ENCODE data around the gene RASSF5.

Gene RASSF5

GRCh38 chr1:206509612-206510257 is 2.4 kb downstream of the RASSF5 start:
- peaks cover 5% of the 10 kb centered on the region for H3K4me1 ChIP-seq (ENCODE audit: insufficient read depth, insufficient read length)
- H3K9ac ChIP-seq (ENCODE audit: insufficient read length, low read depth) = no peak overlapping the region
- peaks cover 52% of the 10 kb centered on the region for H3K27me3 ChIP-seq (ENCODE audit: insufficient read depth, insufficient read length)
- H3K9me3 ChIP-seq (ENCODE audit: insufficient read depth, low read length) = no peaks in the 10 kb centered on the region
- TF ChIP-seq ZNF274 (IDR thresholded peaks at IDR 0.05; ENCODE audit: low read depth, low read length) (no peak), SUZ12 (IDR thresholded peaks at IDR 0.05; ENCODE audit: extremely low read depth, insufficient read depth, insufficient read length) (no peak), YY1 (IDR thresholded peaks at IDR 0.05; ENCODE audit: insufficient read depth, insufficient read length) (no peak)
- no peak overlapping the region for H3K4me3 ChIP-seq (ENCODE audit: insufficient read length, low read depth)
- no peak for DNase-seq (ENCODE audit: low read depth, low spot score)
- no peaks in the 10 kb centered on the region for H3K36me3 ChIP-seq (ENCODE audit: insufficient read depth, insufficient read length, low read length)

- Histone ChIP-seq H3K4me1 (ENCODE audit: insufficient read depth, insufficient read length) (peaks cover 5% of the 10 kb centered on the region), H3K4me3 (ENCODE audit: insufficient read length, low read depth) (no peak overlapping the region), H3K27me3 (ENCODE audit: insufficient read depth, insufficient read length) (peaks cover 47% of the 10 kb centered on the region), H3K36me3 (ENCODE audit: insufficient read depth, insufficient read length, low read length) (no peaks in the 10 kb centered on the region), H3K9ac (ENCODE audit: insufficient read length, low read depth) (no peak overlapping the region), H3K9me3 (ENCODE audit: insufficient read depth, low read length) (no peaks in the 10 kb centered on the region)
- no peak for DNase-seq (ENCODE audit: low read depth, low spot score)
- no peak for TF ChIP-seq ZNF274 (IDR thresholded peaks at IDR 0.05; ENCODE audit: low read depth, low read length)
- no peak for TF ChIP-seq SUZ12 (IDR thresholded peaks at IDR 0.05; ENCODE audit: extremely low read depth, insufficient read depth, insufficient read length)
- no peak for TF ChIP-seq YY1 (IDR thresholded peaks at IDR 0.05; ENCODE audit: insufficient read depth, insufficient read length)
Observed at GRCh38 chr1:206510371-206510770, 3.0 kb downstream of the RASSF5 start.

GRCh38 chr1:206511362-206512057 is 4.2 kb downstream of the RASSF5 start:
- Histone ChIP-seq H3K4me1 (ENCODE audit: insufficient read depth, insufficient read length) (peaks cover 5% of the 10 kb centered on the region), H3K9me3 (ENCODE audit: insufficient read depth, low read length) (no peaks in the 10 kb centered on the region), H3K27me3 (ENCODE audit: insufficient read depth, insufficient read length) (peaks cover 35% of the 10 kb centered on the region), H3K9ac (ENCODE audit: insufficient read length, low read depth) (no peak overlapping the region), H3K4me3 (ENCODE audit: insufficient read length, low read depth) (no peak overlapping the region), H3K36me3 (ENCODE audit: insufficient read depth, insufficient read length, low read length) (no peaks in the 10 kb centered on the region)
- TF ChIP-seq SUZ12 (IDR thresholded peaks at IDR 0.05; ENCODE audit: extremely low read depth, insufficient read depth, insufficient read length) = no peak
- no peak for TF ChIP-seq ZNF274 (IDR thresholded peaks at IDR 0.05; ENCODE audit: low read depth, low read length)
- TF ChIP-seq YY1 (IDR thresholded peaks at IDR 0.05; ENCODE audit: insufficient read depth, insufficient read length) = no peak
- DNase-seq (ENCODE audit: low read depth, low spot score) = no peak

GRCh38 chr1:206512058-206512850 is 4.9 kb downstream of the RASSF5 start:
- H3K36me3 ChIP-seq (ENCODE audit: insufficient read depth, insufficient read length, low read length) = no peaks in the 10 kb centered on the region
- DNase-seq (ENCODE audit: low read depth, low spot score) = no peak
- H3K4me1 ChIP-seq (ENCODE audit: insufficient read depth, insufficient read length) = peaks cover 5% of the 10 kb centered on the region
- no peak overlapping the region for H3K4me3 ChIP-seq (ENCODE audit: insufficient read length, low read depth)
- no peak for TF ChIP-seq ZNF274 (IDR thresholded peaks at IDR 0.05; ENCODE audit: low read depth, low read length)
- no peak for TF ChIP-seq YY1 (IDR thresholded peaks at IDR 0.05; ENCODE audit: insufficient read depth, insufficient read length)
- TF ChIP-seq SUZ12 (IDR thresholded peaks at IDR 0.05; ENCODE audit: extremely low read depth, insufficient read depth, insufficient read length) = no peak
- no peaks in the 10 kb centered on the region for H3K9me3 ChIP-seq (ENCODE audit: insufficient read depth, low read length)
- H3K27me3 ChIP-seq (ENCODE audit: insufficient read depth, insufficient read length) = peaks cover 28% of the 10 kb centered on the region
- no peak overlapping the region for H3K9ac ChIP-seq (ENCODE audit: insufficient read length, low read depth)

GRCh38 chr1:206512851-206513180 is 5.5 kb downstream of the RASSF5 start:
- DNase-seq (ENCODE audit: low read depth, low spot score) = no peak
- Histone ChIP-seq H3K4me3 (ENCODE audit: insufficient read length, low read depth) (no peak overlapping the region), H3K9me3 (ENCODE audit: insufficient read depth, low read length) (no peaks in the 10 kb centered on the region), H3K36me3 (ENCODE audit: insufficient read depth, insufficient read length, low read length) (no peaks in the 10 kb centered on the region), H3K9ac (ENCODE audit: insufficient read length, low read depth) (no peak overlapping the region), H3K27me3 (ENCODE audit: insufficient read depth, insufficient read length) (peaks cover 22% of the 10 kb centered on the region), H3K4me1 (ENCODE audit: insufficient read depth, insufficient read length) (peaks cover 5% of the 10 kb centered on the region)
- no peak for TF ChIP-seq SUZ12 (IDR thresholded peaks at IDR 0.05; ENCODE audit: extremely low read depth, insufficient read depth, insufficient read length)
- TF ChIP-seq YY1 (IDR thresholded peaks at IDR 0.05; ENCODE audit: insufficient read depth, insufficient read length) = no peak
- TF ChIP-seq ZNF274 (IDR thresholded peaks at IDR 0.05; ENCODE audit: low read depth, low read length) = no peak

GRCh38 chr1:206513312-206514111 is 6.2 kb downstream of the RASSF5 start:
- Histone ChIP-seq H3K27me3 (ENCODE audit: insufficient read depth, insufficient read length) (peaks cover 15% of the 10 kb centered on the region), H3K9me3 (ENCODE audit: insufficient read depth, low read length) (no peaks in the 10 kb centered on the region), H3K9ac (ENCODE audit: insufficient read length, low read depth) (no peak overlapping the region), H3K4me1 (ENCODE audit: insufficient read depth, insufficient read length) (peaks cover 5% of the 10 kb centered on the region), H3K36me3 (ENCODE audit: insufficient read depth, insufficient read length, low read length) (no peaks in the 10 kb centered on the region), H3K4me3 (ENCODE audit: insufficient read length, low read depth) (no peak overlapping the region)
- TF ChIP-seq ZNF274 (IDR thresholded peaks at IDR 0.05; ENCODE audit: low read depth, low read length) = no peak
- no peak for TF ChIP-seq YY1 (IDR thresholded peaks at IDR 0.05; ENCODE audit: insufficient read depth, insufficient read length)
- no peak for TF ChIP-seq SUZ12 (IDR thresholded peaks at IDR 0.05; ENCODE audit: extremely low read depth, insufficient read depth, insufficient read length)
- no peak for DNase-seq (ENCODE audit: low read depth, low spot score)
